Neural progenitor cell (in vitro differentiated cells): Measurements from ENCODE around the gene R3HDM1. TPM values are rescaled to one million over a fixed set of nuclear protein-coding genes. Genes with fewer than 3 reads are reported as not detected.

Experiments used
- DNase-seq: peaks from one replicate; pipeline ENCODE4 v3.0.0-alpha.2; 2016; ENCODE audit warnings: low spot score
- H2AFZ ChIP-seq: fragments of 200-600 bp; sonication (generic); replicated peaks from 2 replicates; pipeline ENCODE4 v1.6.1; 2016; ENCODE audit warnings: antibody characterized with exemption
- H3F3A ChIP-seq: fragments of 200-600 bp; sonication (generic); 2 replicates; pipeline ENCODE4 v1.6.1; 2016; ENCODE audit warnings: antibody characterized with exemption, low read depth
- H3K27ac ChIP-seq: fragments of 200-600 bp; sonication (generic); 2 replicates; pipeline ENCODE4 v1.5.1; 2016; ENCODE audit warnings: mild to moderate bottlenecking
- H3K27me3 ChIP-seq: fragments of 200-600 bp; sonication (generic); 2 replicates; pipeline ENCODE4 v1.6.1; 2016; ENCODE audit warnings: mild to moderate bottlenecking, moderate library complexity
- H3K36me3 ChIP-seq: fragments of 200-600 bp; sonication (generic); 2 replicates; pipeline ENCODE4 v1.5.1; 2016
- H3K4me1 ChIP-seq: fragments of 200-600 bp; sonication (generic); 2 replicates; pipeline ENCODE4 v1.6.1; 2016; ENCODE audit warnings: mixed run types
- H3K4me2 ChIP-seq: fragments of 200-600 bp; sonication (generic); 2 replicates; pipeline ENCODE4 v1.6.1; 2016
- H3K4me3 ChIP-seq: fragments of 200-600 bp; sonication (generic); 2 replicates; pipeline ENCODE4 v1.5.1; 2016
- H3K79me2 ChIP-seq: fragments of 200-600 bp; sonication (generic); 2 replicates; pipeline ENCODE4 v1.6.1; 2016; ENCODE audit warnings: low read depth
- H3K9ac ChIP-seq: fragments of 200-600 bp; sonication (generic); 2 replicates; pipeline ENCODE4 v1.6.1; 2016
- H3K9me3 ChIP-seq: fragments of 200-600 bp; sonication (generic); 2 replicates; pipeline ENCODE4 v1.5.1; 2016; ENCODE audit warnings: low read depth
- H4K20me1 ChIP-seq: fragments of 200-600 bp; sonication (generic); 2 replicates; pipeline ENCODE4 v1.6.1; 2016; ENCODE audit warnings: low read depth
- H3K27ac Mint-ChIP-seq: 3 replicates; pipeline ENCODE4 v1.8.0; 2021; ENCODE audit warnings: mixed read lengths
- H3K27me3 Mint-ChIP-seq: 2 replicates; pipeline ENCODE4 v1.8.0; 2022; ENCODE audit warnings: low read depth, mild to moderate bottlenecking, inconsistent platforms, moderate library complexity, mixed read lengths; ENCODE audit not compliant: insufficient read depth
- H3K36me3 Mint-ChIP-seq: 3 replicates; pipeline ENCODE4 v1.8.0; 2021; ENCODE audit warnings: mixed read lengths
- H3K4me1 Mint-ChIP-seq: 3 replicates; pipeline ENCODE4 v1.8.0; 2021; ENCODE audit warnings: mixed read lengths
- H3K4me3 Mint-ChIP-seq: 3 replicates; pipeline ENCODE4 v1.8.0; 2021; ENCODE audit warnings: mild to moderate bottlenecking, moderate library complexity, mixed read lengths
- H3K9me3 Mint-ChIP-seq: 3 replicates; pipeline ENCODE4 v1.8.0; 2020; ENCODE audit warnings: mixed read lengths
- EZH2 ChIP-seq: fragments of 200-600 bp; sonication (generic); IDR thresholded peaks from 2 replicates; pipeline ENCODE4 v1.6.1; 2017; ENCODE audit warnings: antibody characterized with exemption, mild to moderate bottlenecking, moderate library complexity
- EZH2phosphoT487 ChIP-seq: fragments of 200-600 bp; sonication (generic); IDR thresholded peaks from 2 replicates; pipeline ENCODE4 v1.6.1; 2017; ENCODE audit warnings: antibody characterized with exemption
- total RNA-seq: library from RNA; depleted of rRNA; stranded (reverse); fragments of >200 nt; gene quantifications from 2 replicates; pipeline ENCODE4 v1.2.3, GENCODE V29; 2015; ENCODE audit warnings: low replicate concordance
- TF ChIP-seq, protein P1 (sequence below): fragments of 200-600 bp; sonication (generic); IDR thresholded peaks from 2 replicates; pipeline ENCODE4 v1.5.1; 2017; ENCODE audit warnings: antibody characterized with exemption, mild to moderate bottlenecking

Gene R3HDM1
- total RNA-seq, 1 donor from 2014 or later: 49.4 TPM

DNA sequence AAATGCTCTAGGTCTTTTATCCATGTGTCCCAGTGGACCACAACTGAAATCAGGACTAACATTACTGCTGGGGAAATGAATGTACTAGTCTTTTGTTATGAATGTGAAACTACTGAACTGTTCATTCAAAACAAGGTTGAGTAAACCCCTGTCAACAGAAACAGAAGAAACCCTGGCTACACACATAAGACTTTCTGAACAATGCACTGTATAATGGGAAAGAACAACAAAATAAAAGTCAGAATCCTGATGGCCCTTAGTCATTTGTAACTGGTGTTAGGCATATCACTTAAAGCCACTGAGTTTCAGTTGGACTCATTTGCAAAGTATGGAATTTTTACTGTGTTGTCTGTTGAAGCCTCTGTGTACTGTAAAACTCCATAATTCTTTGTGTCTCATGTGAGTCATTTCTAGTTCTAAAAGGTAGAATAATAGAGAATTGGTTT, 133.4 kb downstream of the R3HDM1 start:
- no peak overlapping the region for H3K27ac Mint-ChIP-seq
- no peak overlapping the region for H3K27ac ChIP-seq
- DNase-seq: no peak

DNA sequence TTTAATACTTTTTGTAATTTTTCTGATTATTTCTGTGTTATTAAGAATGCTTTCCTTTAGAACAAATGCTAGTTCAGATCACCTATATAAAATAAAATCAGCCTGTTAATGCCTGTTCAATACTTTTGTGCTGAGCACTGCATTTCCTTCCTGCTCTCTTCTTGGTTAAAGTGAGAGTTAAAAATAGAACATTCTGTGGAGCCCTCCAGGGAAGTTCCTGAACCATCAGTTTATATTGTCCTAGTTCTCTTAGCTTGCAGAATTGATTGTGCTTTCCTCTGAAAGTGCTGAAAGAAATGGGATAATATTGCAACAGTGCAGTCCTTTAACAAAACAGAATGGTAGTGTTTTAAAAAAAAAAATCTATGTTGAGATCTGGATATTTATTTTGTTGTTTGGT, 135.8 kb downstream of the R3HDM1 start:
- H3K4me1 Mint-ChIP-seq: peaks cover 12% of the 10 kb centered on the region
- peaks cover 16% of the 10 kb centered on the region for H3K36me3 Mint-ChIP-seq
- H3K9ac ChIP-seq: no peak overlapping the region
- H3K4me2 ChIP-seq: no peak overlapping the region
- DNase-seq: no peak
- no peaks in the 10 kb centered on the region for H4K20me1 ChIP-seq
- H3F3A ChIP-seq: no peaks in the 10 kb centered on the region
- no peaks in the 10 kb centered on the region for H3K9me3 Mint-ChIP-seq
- no peak overlapping the region for H3K27ac Mint-ChIP-seq
- no peak overlapping the region for H2AFZ ChIP-seq
- H3K79me2 ChIP-seq: no peaks in the 10 kb centered on the region
- no peaks in the 10 kb centered on the region for H3K9me3 ChIP-seq
- no peaks in the 10 kb centered on the region for H3K27me3 ChIP-seq
- peaks cover 7% of the 10 kb centered on the region for H3K4me1 ChIP-seq
- H3K27ac ChIP-seq: peak overlapping the region; percentile 61
- H3K36me3 ChIP-seq: no peaks in the 10 kb centered on the region
- TF ChIP-seq EZH2 (no peak), EZH2phosphoT487 (no peak)
- TF ChIP-seq, protein P1, sequence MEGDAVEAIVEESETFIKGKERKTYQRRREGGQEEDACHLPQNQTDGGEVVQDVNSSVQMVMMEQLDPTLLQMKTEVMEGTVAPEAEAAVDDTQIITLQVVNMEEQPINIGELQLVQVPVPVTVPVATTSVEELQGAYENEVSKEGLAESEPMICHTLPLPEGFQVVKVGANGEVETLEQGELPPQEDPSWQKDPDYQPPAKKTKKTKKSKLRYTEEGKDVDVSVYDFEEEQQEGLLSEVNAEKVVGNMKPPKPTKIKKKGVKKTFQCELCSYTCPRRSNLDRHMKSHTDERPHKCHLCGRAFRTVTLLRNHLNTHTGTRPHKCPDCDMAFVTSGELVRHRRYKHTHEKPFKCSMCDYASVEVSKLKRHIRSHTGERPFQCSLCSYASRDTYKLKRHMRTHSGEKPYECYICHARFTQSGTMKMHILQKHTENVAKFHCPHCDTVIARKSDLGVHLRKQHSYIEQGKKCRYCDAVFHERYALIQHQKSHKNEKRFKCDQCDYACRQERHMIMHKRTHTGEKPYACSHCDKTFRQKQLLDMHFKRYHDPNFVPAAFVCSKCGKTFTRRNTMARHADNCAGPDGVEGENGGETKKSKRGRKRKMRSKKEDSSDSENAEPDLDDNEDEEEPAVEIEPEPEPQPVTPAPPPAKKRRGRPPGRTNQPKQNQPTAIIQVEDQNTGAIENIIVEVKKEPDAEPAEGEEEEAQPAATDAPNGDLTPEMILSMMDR: no peak
- H3K27me3 Mint-ChIP-seq: no peaks in the 10 kb centered on the region
- no peak overlapping the region for H3K4me3 ChIP-seq
- H3K4me3 Mint-ChIP-seq: no peak overlapping the region

More for the DNA sequence above, 133.4 kb downstream of the R3HDM1 start:
- no peaks in the 10 kb centered on the region for H3K27me3 Mint-ChIP-seq
- no peak overlapping the region for H2AFZ ChIP-seq
- peaks cover 7% of the 10 kb centered on the region for H3K4me1 ChIP-seq
- H3K79me2 ChIP-seq: no peaks in the 10 kb centered on the region
- no peak overlapping the region for H3K4me2 ChIP-seq
- H3K4me3 ChIP-seq: no peak overlapping the region
- H3K4me1 Mint-ChIP-seq: peaks cover 12% of the 10 kb centered on the region
- H3K27me3 ChIP-seq: no peaks in the 10 kb centered on the region
- no peaks in the 10 kb centered on the region for H4K20me1 ChIP-seq
- no peaks in the 10 kb centered on the region for H3K9me3 Mint-ChIP-seq
- no peaks in the 10 kb centered on the region for H3K36me3 ChIP-seq
- no peak overlapping the region for H3K4me3 Mint-ChIP-seq
- no peak overlapping the region for H3K9ac ChIP-seq
- TF ChIP-seq EZH2phosphoT487 (no peak), EZH2 (no peak)
- TF ChIP-seq, protein P1: no peak
- no peaks in the 10 kb centered on the region for H3F3A ChIP-seq
- no peaks in the 10 kb centered on the region for H3K9me3 ChIP-seq
- peaks cover 22% of the 10 kb centered on the region for H3K36me3 Mint-ChIP-seq

- Mint-ChIP-seq H3K9me3 (no peaks in the 10 kb centered on the region), H3K36me3 (peaks cover 11% of the 10 kb centered on the region), H3K4me1 (no peaks in the 10 kb centered on the region), H3K4me3 (no peak overlapping the region), H3K27ac (no peak overlapping the region), H3K27me3 (no peaks in the 10 kb centered on the region)
- H3K36me3 ChIP-seq: no peaks in the 10 kb centered on the region
- no peaks in the 10 kb centered on the region for H4K20me1 ChIP-seq
- H3K9me3 ChIP-seq: no peaks in the 10 kb centered on the region
- no peaks in the 10 kb centered on the region for H3K27me3 ChIP-seq
- no peak overlapping the region for H3K27ac ChIP-seq
- H3F3A ChIP-seq: no peaks in the 10 kb centered on the region
- H3K9ac ChIP-seq: no peak overlapping the region
- DNase-seq: no peak
- H2AFZ ChIP-seq: no peak overlapping the region
- no peak overlapping the region for H3K4me3 ChIP-seq
- no peak overlapping the region for H3K4me2 ChIP-seq
- no peaks in the 10 kb centered on the region for H3K4me1 ChIP-seq
- TF ChIP-seq EZH2phosphoT487 (no peak), EZH2 (no peak)
- TF ChIP-seq, protein P1: no peak
- no peaks in the 10 kb centered on the region for H3K79me2 ChIP-seq
Measured at GRCh38 chr2:135674453-135674852, 143.2 kb downstream of the R3HDM1 start.
